Mesenchymal stem cell (in vitro differentiated cells and primary cell): ENCODE data around the gene ADAMTS17.

ENCODE experiments used
- DNase-seq: peaks from one replicate; pipeline ENCODE4 v3.0.0-alpha.2; 2013
- H2AFZ ChIP-seq: one replicate; pipeline ENCODE4 v1.6.1; 2013; ENCODE audit warnings: low read depth, mild to moderate bottlenecking, control low read depth, inconsistent platforms, low read length, moderate library complexity
- H2AK5ac ChIP-seq: 2 replicates; pipeline ENCODE4 v1.6.1; 2013; ENCODE audit warnings: low read length, moderate library complexity, mild to moderate bottlenecking, inconsistent platforms; ENCODE audit not compliant: severe bottlenecking
- H2BK120ac ChIP-seq: one replicate; pipeline ENCODE4 v1.6.1; 2013; ENCODE audit warnings: low read depth, mild to moderate bottlenecking, inconsistent platforms, low read length, moderate library complexity
- H2BK12ac ChIP-seq, 2 experiments: one replicate each; pipeline ENCODE4 v1.6.1; 2013; ENCODE audit warnings: inconsistent platforms in 2 of 2, low read length in 2 of 2, mild to moderate bottlenecking in 2 of 2, moderate library complexity in 2 of 2, control low read depth in 1 of 2
- H2BK15ac ChIP-seq: one replicate; pipeline ENCODE4 v1.6.1; 2013; ENCODE audit warnings: mild to moderate bottlenecking, low read depth, inconsistent platforms; ENCODE audit not compliant: poor library complexity, severe bottlenecking
- H2BK5ac ChIP-seq: 2 replicates; pipeline ENCODE4 v1.6.1; 2013; ENCODE audit warnings: low read depth, mild to moderate bottlenecking, low read length, control low read depth, inconsistent platforms; ENCODE audit not compliant: poor library complexity, severe bottlenecking
- H3K14ac ChIP-seq, 2 experiments: one replicate each; pipeline ENCODE4 v1.6.1; 2013; ENCODE audit warnings: inconsistent platforms in 2 of 2, low read length in 2 of 2, control low read depth in 1 of 2, mild to moderate bottlenecking in 1 of 2, moderate library complexity in 1 of 2
- H3K18ac ChIP-seq, 2 experiments: one replicate each; pipeline ENCODE4 v1.6.1; 2013; ENCODE audit warnings: inconsistent platforms in 2 of 2, low read length in 2 of 2, control low read depth in 1 of 2, low read depth in 1 of 2, mild to moderate bottlenecking in 1 of 2
- H3K23ac ChIP-seq, 2 experiments: one replicate each; pipeline ENCODE4 v1.6.1; 2013; ENCODE audit warnings: inconsistent platforms in 2 of 2, low read length in 2 of 2, mild to moderate bottlenecking in 2 of 2, moderate library complexity in 2 of 2, control low read depth in 1 of 2
- H3K27ac ChIP-seq: 2 replicates; pipeline ENCODE4 v1.5.1; 2013; ENCODE audit warnings: mild to moderate bottlenecking, moderate library complexity, low read length, control low read depth, inconsistent platforms; ENCODE audit not compliant: poor library complexity, severe bottlenecking
- H3K27me3 ChIP-seq, 2 experiments: 2 replicates each; pipeline versions ENCODE4 v1.6.1 to v1.7.0; 2013; ENCODE audit warnings: low read length in 2 of 2, mild to moderate bottlenecking in 2 of 2, moderate library complexity in 2 of 2, control low read depth in 1 of 2, inconsistent platforms in 1 of 2; ENCODE audit not compliant: control insufficient read depth in 1 of 2, insufficient read depth in 1 of 2
- H3K36me3 ChIP-seq, 2 experiments: 2 replicates each; pipeline versions ENCODE4 v1.6.1 to v1.7.0; 2013; ENCODE audit warnings: low read length in 2 of 2, control low read depth in 1 of 2, inconsistent platforms in 1 of 2, low read depth in 1 of 2, mild to moderate bottlenecking in 1 of 2; ENCODE audit not compliant: insufficient read depth in 2 of 2, control insufficient read depth in 1 of 2
- H3K4ac ChIP-seq, 2 experiments: one replicate each; pipeline ENCODE4 v1.6.1; 2013; ENCODE audit warnings: inconsistent platforms in 2 of 2, low read length in 2 of 2, mild to moderate bottlenecking in 2 of 2, moderate library complexity in 2 of 2, control low read depth in 1 of 2, low read depth in 1 of 2
- H3K4me1 ChIP-seq: 2 replicates; pipeline ENCODE4 v1.6.1; 2013; ENCODE audit warnings: low read depth, low read length, control low read depth; ENCODE audit not compliant: control insufficient read depth, insufficient read depth
- H3K4me2 ChIP-seq: 2 replicates; pipeline ENCODE4 v1.6.1; 2013; ENCODE audit warnings: low read length, mild to moderate bottlenecking, inconsistent platforms; ENCODE audit not compliant: poor library complexity, severe bottlenecking
- H3K4me3 ChIP-seq, 2 experiments: 2 replicates each; pipeline versions ENCODE4 v1.5.1 to v1.7.0; 2013; ENCODE audit warnings: low read length in 2 of 2, mild to moderate bottlenecking in 2 of 2, control low read depth in 1 of 2, low read depth in 1 of 2; ENCODE audit not compliant: insufficient read depth in 1 of 2
- H3K79me1 ChIP-seq: replicated peaks from 2 replicates; pipeline ENCODE4 v1.6.1; 2013; ENCODE audit warnings: mild to moderate bottlenecking, control low read depth, low read length, inconsistent platforms; ENCODE audit not compliant: poor library complexity, severe bottlenecking
- H3K9ac ChIP-seq: 2 replicates; pipeline ENCODE4 v1.7.0; 2013; ENCODE audit warnings: mild to moderate bottlenecking, low read length, moderate library complexity
- H3K9me3 ChIP-seq: 2 replicates; pipeline ENCODE4 v1.7.0; 2013; ENCODE audit warnings: mild to moderate bottlenecking, low read length; ENCODE audit not compliant: control insufficient read depth
- H4K8ac ChIP-seq: one replicate; pipeline ENCODE4 v1.6.1; 2013; ENCODE audit warnings: inconsistent platforms, mild to moderate bottlenecking, low read length, moderate library complexity
- H4K91ac ChIP-seq: one replicate; pipeline ENCODE4 v1.6.1; 2013; ENCODE audit warnings: mild to moderate bottlenecking, low read length, inconsistent platforms
- WGBS: methylation state at CpG from one replicate; pipeline ENCODE4 v1.1.7; 2013; ENCODE audit warnings: mixed read lengths; 5-methylcytosine and 5-hydroxymethylcytosine counted together

The ADAMTS17 gene

GRCh38 chr15:100180921-100181320 is 160.9 kb downstream of the ADAMTS17 start:
- no peak overlapping the region for H2BK12ac ChIP-seq
- no peaks in the 10 kb centered on the region for H3K4me1 ChIP-seq
- no peak overlapping the region for H2AK5ac ChIP-seq
- H3K4me3 ChIP-seq, result no peak overlapping the region
- H2BK120ac ChIP-seq, result no peak overlapping the region
- no peak overlapping the region for H3K9ac ChIP-seq
- H3K36me3 ChIP-seq, result no peaks in the 10 kb centered on the region
- H4K91ac ChIP-seq, result no peak overlapping the region
- no peaks in the 10 kb centered on the region for H3K79me1 ChIP-seq
- H3K27me3 ChIP-seq, result no peaks in the 10 kb centered on the region
- H3K4ac ChIP-seq, result no peak overlapping the region
- 79% methylated on average over 2 of the region's 2 CpGs for WGBS
- no peak overlapping the region for H2AFZ ChIP-seq
- DNase-seq, result no peak
- H3K18ac ChIP-seq, result no peak overlapping the region
- H4K8ac ChIP-seq, result no peak overlapping the region
- H3K23ac ChIP-seq, result no peak overlapping the region
- H3K14ac ChIP-seq, result no peak overlapping the region
- H2BK15ac ChIP-seq, result no peak overlapping the region
- no peak overlapping the region for H2BK5ac ChIP-seq
- H3K27ac ChIP-seq, result no peak overlapping the region
- peaks cover 18% of the 10 kb centered on the region for H3K9me3 ChIP-seq
- no peak overlapping the region for H3K4me2 ChIP-seq

DNA sequence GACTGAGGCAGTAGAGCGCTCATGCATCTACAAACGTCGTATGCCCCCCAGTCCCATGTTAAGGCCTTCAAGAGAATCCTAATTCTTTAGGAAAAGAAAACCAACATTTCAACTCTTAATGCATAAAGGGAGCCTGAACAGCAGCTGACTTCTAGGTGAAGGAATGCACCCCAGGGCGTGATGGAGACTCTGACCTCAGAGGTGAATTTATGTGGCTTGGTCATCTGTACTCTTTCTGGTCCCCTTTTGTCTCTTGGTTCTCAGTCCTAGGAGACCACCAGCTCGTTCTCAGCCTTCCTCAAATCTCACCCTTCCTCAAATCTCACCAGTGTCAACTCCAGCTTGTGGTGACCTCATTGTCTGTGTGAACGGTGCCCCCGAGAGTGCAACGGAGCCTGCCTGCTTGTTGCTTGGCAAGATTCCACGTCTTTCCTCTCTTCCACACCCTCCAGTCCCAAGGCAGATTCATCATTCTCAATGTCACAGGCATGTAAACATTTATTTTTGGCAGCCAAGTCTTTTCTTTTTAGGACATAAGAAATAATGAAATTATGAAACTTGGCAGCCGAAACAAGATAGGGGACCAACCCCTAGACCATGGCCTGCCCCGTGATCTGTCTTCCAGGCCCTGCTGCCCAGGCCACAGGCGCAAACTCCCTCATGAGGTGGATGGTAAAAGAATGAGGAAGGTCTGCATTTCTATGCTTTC is 166.2 kb downstream of the ADAMTS17 start:
- no peak overlapping the region for H2BK5ac ChIP-seq
- peaks cover 50% of the 10 kb centered on the region for H3K9me3 ChIP-seq
- 76% methylated on average over 12 of the region's 12 CpGs for WGBS
- no peak overlapping the region for H4K8ac ChIP-seq
- no peak overlapping the region for H3K23ac ChIP-seq
- no peak overlapping the region for H3K4me3 ChIP-seq
- H3K9ac ChIP-seq, result no peak overlapping the region
- H3K27me3 ChIP-seq, result no peaks in the 10 kb centered on the region
- no peak overlapping the region for H2BK120ac ChIP-seq
- no peak overlapping the region for H3K4ac ChIP-seq
- no peaks in the 10 kb centered on the region for H3K4me1 ChIP-seq
- H3K4me2 ChIP-seq, result no peak overlapping the region
- H2AFZ ChIP-seq, result no peak overlapping the region
- no peak overlapping the region for H2BK15ac ChIP-seq
- no peaks in the 10 kb centered on the region for H3K79me1 ChIP-seq
- no peaks in the 10 kb centered on the region for H3K36me3 ChIP-seq
- H3K18ac ChIP-seq, result no peak overlapping the region
- H2BK12ac ChIP-seq, result no peak overlapping the region
- H3K27ac ChIP-seq, result no peak overlapping the region
- H2AK5ac ChIP-seq, result no peak overlapping the region
- no peak overlapping the region for H3K14ac ChIP-seq
- no peak for DNase-seq
- no peak overlapping the region for H4K91ac ChIP-seq

DNA sequence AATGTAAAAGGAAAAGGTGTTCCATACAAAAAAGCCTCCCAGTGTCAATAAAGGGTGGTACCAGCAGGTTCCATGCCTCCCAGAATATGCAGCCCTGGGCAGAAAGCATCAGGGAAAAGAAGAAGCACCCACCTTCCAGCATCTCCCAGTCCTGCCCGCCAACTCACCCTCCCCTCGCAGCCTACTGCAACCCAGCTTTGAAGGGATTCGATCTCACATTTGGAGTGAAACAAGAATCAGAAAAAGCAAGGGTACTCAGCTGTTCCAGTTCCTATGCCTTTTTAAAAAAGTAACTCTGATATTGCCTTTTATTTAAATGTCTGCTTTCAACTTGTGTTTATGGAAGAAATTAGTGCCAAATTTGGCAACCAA is 166.9 kb downstream of the ADAMTS17 start:
- Histone ChIP-seq H4K8ac (no peak overlapping the region), H3K79me1 (no peaks in the 10 kb centered on the region), H3K4me3 (no peak overlapping the region), H3K27ac (no peak overlapping the region), H2BK5ac (no peak overlapping the region), H3K23ac (no peak overlapping the region), H3K9ac (no peak overlapping the region), H2AFZ (no peak overlapping the region), H2BK15ac (no peak overlapping the region), H3K9me3 (peaks cover 45% of the 10 kb centered on the region), H2AK5ac (no peak overlapping the region), H2BK120ac (no peak overlapping the region), H3K4ac (no peak overlapping the region), H3K14ac (no peak overlapping the region), H4K91ac (no peak overlapping the region), H2BK12ac (no peak overlapping the region), H3K4me2 (no peak overlapping the region), H3K36me3 (no peaks in the 10 kb centered on the region), H3K4me1 (no peaks in the 10 kb centered on the region), H3K18ac (no peak overlapping the region), H3K27me3 (no peaks in the 10 kb centered on the region)
- DNase-seq, result no peak
- 97% methylated on average over 3 of the region's 3 CpGs for WGBS

GRCh38 chr15:100174159-100174903 is 167.4 kb downstream of the ADAMTS17 start:
- H2BK15ac ChIP-seq, result no peak overlapping the region
- no peak overlapping the region for H4K8ac ChIP-seq
- no peak overlapping the region for H3K4ac ChIP-seq
- no peak overlapping the region for H2BK120ac ChIP-seq
- H3K27me3 ChIP-seq, result no peaks in the 10 kb centered on the region
- H3K79me1 ChIP-seq, result no peaks in the 10 kb centered on the region
- no peak overlapping the region for H2AK5ac ChIP-seq
- H4K91ac ChIP-seq, result no peak overlapping the region
- H3K27ac ChIP-seq, result no peak overlapping the region
- H3K4me3 ChIP-seq, result no peak overlapping the region
- 59% methylated on average over 3 of the region's 7 CpGs for WGBS
- DNase-seq, result no peak
- H3K9me3 ChIP-seq, result peaks cover 45% of the 10 kb centered on the region
- no peaks in the 10 kb centered on the region for H3K36me3 ChIP-seq
- no peak overlapping the region for H2AFZ ChIP-seq
- no peaks in the 10 kb centered on the region for H3K4me1 ChIP-seq
- no peak overlapping the region for H3K4me2 ChIP-seq
- H3K23ac ChIP-seq, result no peak overlapping the region
- H2BK12ac ChIP-seq, result no peak overlapping the region
- H3K14ac ChIP-seq, result no peak overlapping the region
- no peak overlapping the region for H2BK5ac ChIP-seq
- H3K9ac ChIP-seq, result no peak overlapping the region
- H3K18ac ChIP-seq, result no peak overlapping the region
